SK-N-SH (cell line): Measurements from ENCODE around the gene E2F4. TPM values are rescaled to one million over a fixed set of nuclear protein-coding genes. Genes with fewer than 3 reads are reported as not detected.

Source experiments
- CTCF ChIA-PET: fragments of 300-600, 350-600 bp; formaldehyde crosslinking; extraction: SDS; loops from one replicate; lab custom pipeline; 2021; lab: Yijun Ruan, JAX
- POLR2A ChIA-PET: fragments of 350-600 bp; sonication (Branson Sonifier 250); formaldehyde crosslinking; extraction: SDS; loops from one replicate; lab custom pipeline; 2020; ENCODE audit warnings: antibody characterized with exemption, inconsistent platforms; lab: Yijun Ruan, JAX
- DNase-seq: peaks from one replicate; pipeline ENCODE4 v3.0.0; 2012
- H2AFZ ChIP-seq: fragments of 200-600 bp; sonication (generic); 2 replicates; pipeline ENCODE4 v1.8.1; 2016; ENCODE audit warnings: antibody characterized with exemption, mild to moderate bottlenecking, low read depth
- H3F3A ChIP-seq: fragments of 200-600 bp; sonication (generic); replicated peaks from 2 replicates; pipeline ENCODE3; 2016; ENCODE audit warnings: antibody characterized with exemption, mild to moderate bottlenecking; ENCODE audit not compliant: insufficient read depth
- H3K27ac ChIP-seq, 2 experiments: fragments of 200-500 bp in 1 of 2; fragments of 200-600 bp in 1 of 2; sonication (Bioruptor generic) in 1 of 2; sonication (generic), shearing (Covaris generic) in 1 of 2; 2 replicates each; pipeline versions ENCODE4 v1.5.1 to v1.6.1; 2014 to 2016; ENCODE audit warnings: low read depth in 2 of 2, inconsistent platforms in 1 of 2, low read length in 1 of 2, mild to moderate bottlenecking in 1 of 2, mixed read lengths in 1 of 2
- H3K27me3 ChIP-seq: fragments of 200-600 bp; sonication (generic), shearing (Covaris generic); 2 replicates; pipeline ENCODE4 v1.6.1; 2016; ENCODE audit warnings: mixed run types; ENCODE audit not compliant: insufficient read depth
- H3K36me3 ChIP-seq, 2 experiments: fragments of 200-500 bp in 1 of 2; fragments of 200-600 bp in 1 of 2; sonication (Bioruptor generic) in 1 of 2; sonication (generic) in 1 of 2; replicated peaks in 1 of 2; 2 replicates each; pipeline versions ENCODE3 to v1.5.1; 2014 to 2016; ENCODE audit warnings: low read length in 1 of 2, mild to moderate bottlenecking in 1 of 2; ENCODE audit not compliant: insufficient read depth in 2 of 2, control insufficient read depth in 1 of 2
- H3K4me1 ChIP-seq, 2 experiments: fragments of 200-500 bp in 1 of 2; fragments of 200-600 bp in 1 of 2; sonication (Bioruptor generic) in 1 of 2; sonication (generic), shearing (Covaris generic) in 1 of 2; 2 replicates each; pipeline versions ENCODE4 v1.5.1 to v1.6.1; 2014 to 2016; ENCODE audit warnings: low read depth in 1 of 2, low read length in 1 of 2, mixed run types in 1 of 2; ENCODE audit not compliant: insufficient read depth in 2 of 2, control insufficient read depth in 1 of 2
- H3K4me2 ChIP-seq: fragments of 200-600 bp; sonication (generic), shearing (Covaris generic); 2 replicates; pipeline ENCODE4 v1.6.1; 2017; ENCODE audit warnings: mixed run types
- H3K4me3 ChIP-seq, 2 experiments: fragments of 200-500 bp in 1 of 2; fragments of 200-600 bp in 1 of 2; sonication (Bioruptor generic) in 1 of 2; sonication (generic), shearing (Covaris generic) in 1 of 2; 2 replicates each; pipeline versions ENCODE4 v1.5.1 to v1.8.1; 2014 to 2016; ENCODE audit warnings: low read depth in 2 of 2, inconsistent platforms in 1 of 2, low read length in 1 of 2, mild to moderate bottlenecking in 1 of 2, mixed read lengths in 1 of 2, moderate library complexity in 1 of 2
- H3K79me2 ChIP-seq: fragments of 200-600 bp; sonication (generic); 2 replicates; pipeline ENCODE4 v1.8.1; 2017; ENCODE audit warnings: mild to moderate bottlenecking; ENCODE audit not compliant: insufficient read depth
- H3K9ac ChIP-seq: fragments of 200-600 bp; sonication (generic); 2 replicates; pipeline ENCODE4 v1.6.1; 2017; ENCODE audit warnings: mixed run types
- H3K9me2 ChIP-seq: fragments of 200-600 bp; sonication (generic); 2 replicates; pipeline ENCODE4 v1.6.1; 2017; ENCODE audit warnings: mixed run types
- H3K9me3 ChIP-seq: fragments of 200-600 bp; sonication (generic); 2 replicates; pipeline ENCODE4 v1.6.1; 2017; ENCODE audit warnings: mixed run types, mild to moderate bottlenecking, moderate library complexity
- H4K20me1 ChIP-seq: fragments of 200-600 bp; sonication (generic); 2 replicates; pipeline ENCODE4 v1.6.1; 2017; ENCODE audit warnings: mild to moderate bottlenecking, mixed run types; ENCODE audit not compliant: insufficient read depth
- ELF1 ChIP-seq: IDR thresholded peaks from 2 replicates; pipeline ENCODE4 v1.4.0; 2012
- EP300 ChIP-seq, 2 experiments: IDR thresholded peaks; 2 replicates each; pipeline versions ENCODE4 v1.4.0 to v1.6.1; 2012; ENCODE audit warnings: borderline replicate concordance in 1 of 2, low read depth in 1 of 2, low read length in 1 of 2
- FOSL2 ChIP-seq: IDR thresholded peaks from 2 replicates; pipeline ENCODE4 v1.4.0; 2012; ENCODE audit warnings: low read depth, mild to moderate bottlenecking, moderate library complexity, borderline replicate concordance
- FOXJ3 ChIP-seq: sonication (generic); formaldehyde crosslinking; IDR thresholded peaks from 2 replicates; pipeline ENCODE4 v1.5.1; 2020; ENCODE audit warnings: mild to moderate bottlenecking, missing genetic modification reagents
- GABPA ChIP-seq: IDR thresholded peaks from 2 replicates; pipeline ENCODE4 v1.4.0; 2012; ENCODE audit warnings: low read depth, mild to moderate bottlenecking
- JUND ChIP-seq: IDR thresholded peaks from 2 replicates; pipeline ENCODE4 v1.4.0; 2012
- MXI1 ChIP-seq: IDR thresholded peaks from 2 replicates; pipeline ENCODE4 v1.6.1; 2012; ENCODE audit warnings: mild to moderate bottlenecking, low read depth, low read length, improper control_type of control experiment
- NFIC ChIP-seq: IDR thresholded peaks from 2 replicates; pipeline ENCODE4 v1.4.0; 2012; ENCODE audit warnings: borderline replicate concordance
- PBX3 ChIP-seq: IDR thresholded peaks from 2 replicates; pipeline ENCODE4; 2012
- POLR2AphosphoS5 ChIP-seq: IDR thresholded peaks from 2 replicates; pipeline ENCODE4 v1.6.1; 2012; ENCODE audit warnings: low read depth, low read length
- RAD21 ChIP-seq: IDR thresholded peaks from 2 replicates; pipeline ENCODE4 v1.6.1; 2012; ENCODE audit warnings: mild to moderate bottlenecking, low read length
- RFX5 ChIP-seq: IDR thresholded peaks from 2 replicates; pipeline ENCODE4 v1.6.1; 2012; ENCODE audit warnings: mild to moderate bottlenecking, improper control_type of control experiment, low read length
- SMC3 ChIP-seq: IDR thresholded peaks from 2 replicates; pipeline ENCODE4 v1.6.1; 2012; ENCODE audit warnings: low read depth, low read length, improper control_type of control experiment
- TCF12 ChIP-seq: IDR thresholded peaks from 2 replicates; pipeline ENCODE4 v1.4.0; 2012
- USF1 ChIP-seq: IDR thresholded peaks from 2 replicates; pipeline ENCODE4 v1.4.0; 2012; ENCODE audit warnings: low read depth, borderline replicate concordance
- USF2 ChIP-seq: fragments of 150-350 bp; IDR thresholded peaks from 2 replicates; pipeline ENCODE4 v1.6.1; 2017; ENCODE audit warnings: antibody characterized with exemption, low read length, low read depth, borderline replicate concordance
- YY1 ChIP-seq: IDR thresholded peaks from 2 replicates; pipeline ENCODE4 v1.4.0; 2012; ENCODE audit warnings: low read depth, mild to moderate bottlenecking
- WGBS: methylation state at CpG from one replicate; pipeline ENCODE4 v1.1.6; 2017; ENCODE audit warnings: low lambda C conversion rate; 5-methylcytosine and 5-hydroxymethylcytosine counted together
- polyA plus RNA-seq, 3 experiments: library from polyadenylated mRNA; depleted of rRNA; stranded (reverse); fragments of >200 nt; gene quantifications; 2 replicates each; pipeline ENCODE4 v1.2.3, GENCODE V29; 2012
- TF ChIP-seq, protein P1 (sequence below): IDR thresholded peaks from 2 replicates; pipeline ENCODE4 v1.4.0; 2012; ENCODE audit warnings: low read depth
- TF ChIP-seq, protein P2 (sequence below): IDR thresholded peaks from 2 replicates; pipeline ENCODE4 v1.6.1; 2012; ENCODE audit warnings: mild to moderate bottlenecking, low read depth, low read length, moderate library complexity

Gene E2F4
- polyA plus RNA-seq, 1 of the 3 experiments (the other 2 are of a cell fraction) = 168 TPM

- TF ChIP-seq GABPA = no peak
- peak; percentile 47; the same call in 1 of the 2 replicates for TF ChIP-seq JUND
- peak; percentile 63 for TF ChIP-seq NFIC
- TF ChIP-seq YY1 = no peak
- no peak; the same call in 1 of the 2 replicates for TF ChIP-seq TCF12
- TF ChIP-seq, protein P1, sequence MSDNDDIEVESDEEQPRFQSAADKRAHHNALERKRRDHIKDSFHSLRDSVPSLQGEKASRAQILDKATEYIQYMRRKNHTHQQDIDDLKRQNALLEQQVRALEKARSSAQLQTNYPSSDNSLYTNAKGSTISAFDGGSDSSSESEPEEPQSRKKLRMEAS = no peak; the same call in 1 of the 2 replicates
- no peak for TF ChIP-seq RFX5
- TF ChIP-seq USF2 = no peak
- TF ChIP-seq EP300 (IDR thresholded peaks at IDR 0.05; ENCODE audit: borderline replicate concordance in 1 of 2, low read depth in 1 of 2, low read length in 1 of 2) = no peak
- TF ChIP-seq ELF1 = no peak; the same call in 1 of the 2 replicates
- no peak for TF ChIP-seq SMC3
- TF ChIP-seq POLR2AphosphoS5 = no peak
- no peak for TF ChIP-seq PBX3
- no peak for TF ChIP-seq MXI1
- no peak for TF ChIP-seq USF1
- TF ChIP-seq, protein P2, sequence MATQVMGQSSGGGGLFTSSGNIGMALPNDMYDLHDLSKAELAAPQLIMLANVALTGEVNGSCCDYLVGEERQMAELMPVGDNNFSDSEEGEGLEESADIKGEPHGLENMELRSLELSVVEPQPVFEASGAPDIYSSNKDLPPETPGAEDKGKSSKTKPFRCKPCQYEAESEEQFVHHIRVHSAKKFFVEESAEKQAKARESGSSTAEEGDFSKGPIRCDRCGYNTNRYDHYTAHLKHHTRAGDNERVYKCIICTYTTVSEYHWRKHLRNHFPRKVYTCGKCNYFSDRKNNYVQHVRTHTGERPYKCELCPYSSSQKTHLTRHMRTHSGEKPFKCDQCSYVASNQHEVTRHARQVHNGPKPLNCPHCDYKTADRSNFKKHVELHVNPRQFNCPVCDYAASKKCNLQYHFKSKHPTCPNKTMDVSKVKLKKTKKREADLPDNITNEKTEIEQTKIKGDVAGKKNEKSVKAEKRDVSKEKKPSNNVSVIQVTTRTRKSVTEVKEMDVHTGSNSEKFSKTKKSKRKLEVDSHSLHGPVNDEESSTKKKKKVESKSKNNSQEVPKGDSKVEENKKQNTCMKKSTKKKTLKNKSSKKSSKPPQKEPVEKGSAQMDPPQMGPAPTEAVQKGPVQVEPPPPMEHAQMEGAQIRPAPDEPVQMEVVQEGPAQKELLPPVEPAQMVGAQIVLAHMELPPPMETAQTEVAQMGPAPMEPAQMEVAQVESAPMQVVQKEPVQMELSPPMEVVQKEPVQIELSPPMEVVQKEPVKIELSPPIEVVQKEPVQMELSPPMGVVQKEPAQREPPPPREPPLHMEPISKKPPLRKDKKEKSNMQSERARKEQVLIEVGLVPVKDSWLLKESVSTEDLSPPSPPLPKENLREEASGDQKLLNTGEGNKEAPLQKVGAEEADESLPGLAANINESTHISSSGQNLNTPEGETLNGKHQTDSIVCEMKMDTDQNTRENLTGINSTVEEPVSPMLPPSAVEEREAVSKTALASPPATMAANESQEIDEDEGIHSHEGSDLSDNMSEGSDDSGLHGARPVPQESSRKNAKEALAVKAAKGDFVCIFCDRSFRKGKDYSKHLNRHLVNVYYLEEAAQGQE = no peak
- TF ChIP-seq FOXJ3 = no peak
- TF ChIP-seq RAD21 = no peak
- peak; percentile 77; the same call in 1 of the 2 replicates for TF ChIP-seq FOSL2
- TF ChIP-seq, all 33 proteins: peak for 3
- H3K4me2 ChIP-seq = peak overlapping the region; percentile 59
- H3K4me1 ChIP-seq = peaks cover 33 to 54% of the 10 kb centered on the region in 2 experiments; a peak in 3 of 4 replicates
- H3K4me3 ChIP-seq = no peak overlapping the region
- peak overlapping the region; percentile 67 for H3K9ac ChIP-seq
- no peaks in the 10 kb centered on the region for H3K27me3 ChIP-seq
- ChIA-PET POLR2A (no interaction called here), CTCF (no interaction called here)
- H3K9me3 ChIP-seq = no peaks in the 10 kb centered on the region
- no peaks in the 10 kb centered on the region for H3K9me2 ChIP-seq
- peaks cover 64% of the 10 kb centered on the region for H3K79me2 ChIP-seq
- no peaks in the 10 kb centered on the region for H4K20me1 ChIP-seq
- WGBS = 19% methylated on average over 10 of the region's 10 CpGs
- H3F3A ChIP-seq = peaks cover 58% of the 10 kb centered on the region
- H3K36me3 ChIP-seq = peaks cover 26 to 29% of the 10 kb centered on the region in 2 experiments
- no peak for DNase-seq
- peak overlapping the region; percentile 44; the same call in 1 of the 2 replicates for H2AFZ ChIP-seq
- H3K27ac ChIP-seq = peak overlapping the region; percentile 66 to 96
Measured at GRCh38 chr16:67241008-67241900, 49.3 kb downstream of the E2F4 start.
